ENCODE data around the gene GRK5.

DNA sequence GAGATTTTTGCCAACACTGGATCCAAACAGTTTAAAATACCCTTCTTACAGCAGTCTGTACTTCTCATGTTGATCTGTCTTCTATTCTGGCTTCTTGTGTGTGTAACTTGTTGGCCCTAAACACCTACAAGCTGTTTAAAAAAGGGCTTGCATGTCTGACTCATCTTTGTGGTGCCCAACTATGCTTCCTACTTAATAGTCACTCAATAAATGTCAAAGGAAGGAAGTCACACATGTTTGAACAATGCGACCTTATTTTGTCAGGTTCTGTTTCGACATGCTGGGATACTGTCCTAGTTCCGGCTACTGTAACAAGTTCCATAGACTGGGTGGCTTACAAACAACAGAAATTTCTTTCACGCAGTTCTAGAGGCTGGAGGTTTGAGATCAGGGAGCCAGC lies 9.4 kb upstream of the GRK5 start:
- TF ChIP-seq EZH2 (IDR thresholded peaks at IDR 0.05; ENCODE audit: borderline replicate concordance, low read length), result no peak
- TF ChIP-seq CTCF (conservative IDR thresholded peaks at IDR 0.05 in 1 of 2, IDR thresholded peaks at IDR 0.05 in 1 of 2; ENCODE audit: extremely low read depth in 1 of 2, insufficient read depth in 1 of 2, low read depth in 1 of 2, low read length in 2 of 2), result no peak

Data from mammary epithelial cell (primary cell).